Right lobe of liver (tissue), 6 donors: ENCODE measurements around the gene CFP. TPM values are rescaled to one million over a fixed set of nuclear protein-coding genes. Genes with fewer than 3 reads are reported as not detected.
"Not testable (repeated sequence)": the region's sequence is repeated elsewhere in the genome, so short reads cannot be mapped to it uniquely, and the experiment has no call there.

Experiments used
- ATAC-seq, 4 donors: fragments of 200-7000 bp; cut with Tn5 transposase; one replicate each; pipeline ENCODE4 v1.9.1; 2020; ENCODE audit warnings: mild to moderate bottlenecking in 4 of 4, moderate library complexity in 4 of 4
- DNase-seq, 3 donors: peaks; one replicate each; pipeline ENCODE4 v3.0.0-alpha.2; 2020
- H3K27ac ChIP-seq, 3 donors: fragments of 200-600 bp; one replicate each; pipeline ENCODE4 v1.8.0; 2022
- H3K27me3 ChIP-seq, 2 donors: fragments of 200-600 bp; one replicate each; pipeline ENCODE4 v1.8.0; 2022
- H3K36me3 ChIP-seq, 4 donors: fragments of 200-600 bp; sonication (generic) in 1 of 4; one replicate each; pipeline versions ENCODE4 v1.5.1 to v1.8.0; 2017 to 2022; ENCODE audit warnings: control low read depth in 1 of 4
- H3K4me1 ChIP-seq, 4 donors: fragments of 200-600 bp; sonication (generic) in 1 of 4; one replicate each; pipeline versions ENCODE4 v1.5.1 to v1.8.0; 2017 to 2022; ENCODE audit warnings: control low read depth in 1 of 4
- H3K4me3 ChIP-seq, 3 donors: fragments of 200-600 bp; one replicate each; pipeline ENCODE4 v1.8.0; 2022
- H3K9me3 ChIP-seq, 4 donors: fragments of 200-600 bp; sonication (generic) in 1 of 4; one replicate each; pipeline versions ENCODE4 v1.5.1 to v1.8.0; 2017 to 2022; ENCODE audit warnings: control low read depth in 1 of 4
- POLR2A ChIP-seq: fragments of 450-650 bp; IDR thresholded peaks from one replicate; pipeline ENCODE4 v1.6.1; 2017; ENCODE audit warnings: antibody characterized with exemption, mild to moderate bottlenecking
- WGBS: methylation state at CpG from one replicate; pipeline ENCODE4 v1.1.6; 2018; ENCODE audit warnings: low coverage, low lambda C conversion rate; ENCODE audit not compliant: insufficient coverage; ENCODE audit errors: missing lambda C conversion rate; 5-methylcytosine and 5-hydroxymethylcytosine counted together
- intact Hi-C, 2 donors: fragments of 100-400 bp; cut with DNase I; formaldehyde crosslinking; loops; one replicate each; pipeline versions ENCODE4 v1.11.2 to v1.14.1; 2022
- total RNA-seq, 6 experiments: library from RNA; depleted of rRNA in 2 of 6; stranded (reverse); fragments of >200 nt in 2 of 6; fragmentation: NEBNext Ultra II Directional in 3 of 6; extraction: Animal tissue kit (Norgen Biotek cat#: 25700) in 3 of 6; gene quantifications; one replicate each; pipeline versions ENCODE4 v1.1.0 to v1.2.4, GENCODE V29; 2016 to 2023
- TF ChIP-seq, protein P1 (sequence below), 4 donors: fragments of 200-600 bp in 3 of 4; fragments of 450-650 bp in 1 of 4; IDR thresholded peaks; one replicate each; pipeline versions ENCODE4 v1.5.1 to v1.8.0; 2016 to 2022; ENCODE audit warnings: antibody characterized with exemption in 4 of 4, mild to moderate bottlenecking in 2 of 4
- donor health status: DM: no; HTN: yes; CAD: no.
- donor health status: DM: no; HTN: no; CAD: no.
- donor health status: DM: no; HTN: no; CAD: no.
- donor health status: DM: no; HTN: yes; CAD: no.
- donor health status: DM: no; HTN: yes; CAD: no.

The CFP gene
- total RNA-seq, 6 experiments from 2014 or later, result 6.8 to 24.0 (median 9.8) TPM

- H3K27ac ChIP-seq, result no peak overlapping the region
- no peaks in the 10 kb centered on the region for H3K36me3 ChIP-seq
- H3K9me3 ChIP-seq, result no peaks in the 10 kb centered on the region
- WGBS, result 63% methylated on average over 6 of the region's 9 CpGs
- H3K4me1 ChIP-seq, result no peaks in the 10 kb centered on the region
- H3K27me3 ChIP-seq, result no peaks in the 10 kb centered on the region
- no peak for ATAC-seq
- no peak overlapping the region for H3K4me3 ChIP-seq
- intact Hi-C loops, result no loop called here
- TF ChIP-seq POLR2A, result no peak
- TF ChIP-seq, protein P1, sequence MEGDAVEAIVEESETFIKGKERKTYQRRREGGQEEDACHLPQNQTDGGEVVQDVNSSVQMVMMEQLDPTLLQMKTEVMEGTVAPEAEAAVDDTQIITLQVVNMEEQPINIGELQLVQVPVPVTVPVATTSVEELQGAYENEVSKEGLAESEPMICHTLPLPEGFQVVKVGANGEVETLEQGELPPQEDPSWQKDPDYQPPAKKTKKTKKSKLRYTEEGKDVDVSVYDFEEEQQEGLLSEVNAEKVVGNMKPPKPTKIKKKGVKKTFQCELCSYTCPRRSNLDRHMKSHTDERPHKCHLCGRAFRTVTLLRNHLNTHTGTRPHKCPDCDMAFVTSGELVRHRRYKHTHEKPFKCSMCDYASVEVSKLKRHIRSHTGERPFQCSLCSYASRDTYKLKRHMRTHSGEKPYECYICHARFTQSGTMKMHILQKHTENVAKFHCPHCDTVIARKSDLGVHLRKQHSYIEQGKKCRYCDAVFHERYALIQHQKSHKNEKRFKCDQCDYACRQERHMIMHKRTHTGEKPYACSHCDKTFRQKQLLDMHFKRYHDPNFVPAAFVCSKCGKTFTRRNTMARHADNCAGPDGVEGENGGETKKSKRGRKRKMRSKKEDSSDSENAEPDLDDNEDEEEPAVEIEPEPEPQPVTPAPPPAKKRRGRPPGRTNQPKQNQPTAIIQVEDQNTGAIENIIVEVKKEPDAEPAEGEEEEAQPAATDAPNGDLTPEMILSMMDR (IDR thresholded peaks at IDR 0.05), result no peak
- no peak for DNase-seq
These were observed 21.5 kb downstream of the CFP start for GRCh38 chrX:47608130-47608810.

DNA sequence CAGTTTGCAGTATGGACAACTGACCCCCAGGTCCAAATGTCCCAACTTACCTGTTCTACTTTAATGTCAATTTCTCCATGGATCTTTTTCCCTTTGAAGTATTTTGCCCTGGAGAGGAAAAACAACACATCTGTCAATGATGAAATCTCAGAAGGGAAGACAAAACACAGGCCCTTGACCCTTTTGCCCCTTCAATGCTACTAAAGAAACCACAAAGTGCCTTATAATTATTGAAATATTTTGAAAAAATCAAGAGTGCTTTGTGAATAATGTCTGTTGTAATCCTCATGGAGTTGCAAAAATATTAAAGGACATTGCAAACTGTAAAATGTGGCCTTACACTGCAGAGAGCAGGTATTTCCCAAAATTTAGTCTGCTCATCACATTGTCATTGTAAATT lies 22.6 kb downstream of the CFP start:
- TF ChIP-seq, protein P1 (IDR thresholded peaks at IDR 0.05), result no peak
- no peaks in the 10 kb centered on the region for H3K9me3 ChIP-seq
- H3K36me3 ChIP-seq, result no peaks in the 10 kb centered on the region
- no peaks in the 10 kb centered on the region for H3K4me1 ChIP-seq
- no peak overlapping the region for H3K4me3 ChIP-seq
- no peak for DNase-seq
- no peak overlapping the region for H3K27ac ChIP-seq
- intact Hi-C loops, result no loop called here
- no peaks in the 10 kb centered on the region for H3K27me3 ChIP-seq
- ATAC-seq, result no peak

- Histone ChIP-seq H3K4me1 (no peaks in the 10 kb centered on the region), H3K27me3 (no peaks in the 10 kb centered on the region), H3K36me3 (no peaks in the 10 kb centered on the region), H3K27ac (no peak overlapping the region), H3K4me3 (no peak overlapping the region), H3K9me3 (no peaks in the 10 kb centered on the region)
- intact Hi-C loops, result no loop called here
- DNase-seq (no peak), ATAC-seq (no peak)
- TF ChIP-seq, protein P1 (IDR thresholded peaks at IDR 0.05), result no peak
- TF ChIP-seq POLR2A, result no peak
- 52% methylated on average over 5 of the region's 9 CpGs for WGBS
These were observed 24.7 kb downstream of the CFP start for GRCh38 chrX:47605024-47605423.

GRCh38 chrX:47603125-47603524 lies 26.6 kb downstream of the CFP start:
- H3K36me3 ChIP-seq, H3K4me1 ChIP-seq, ATAC-seq, H3K9me3 ChIP-seq, DNase-seq, H3K27ac ChIP-seq, H3K4me3 ChIP-seq, H3K27me3 ChIP-seq, intact Hi-C loops: not testable (repeated sequence)
- 65% methylated on average over 4 of the region's 4 CpGs for WGBS

GRCh38 chrX:47597222-47597621 lies 32.5 kb downstream of the CFP start:
- intact Hi-C loops, result no loop called here
- no peak overlapping the region for H3K27ac ChIP-seq
- ATAC-seq, result no peak
- no peak overlapping the region for H3K4me3 ChIP-seq
- no peak for TF ChIP-seq POLR2A
- TF ChIP-seq, protein P1 (IDR thresholded peaks at IDR 0.05), result no peak
- no peaks in the 10 kb centered on the region for H3K27me3 ChIP-seq
- H3K4me1 ChIP-seq, result no peaks in the 10 kb centered on the region
- WGBS, result 81% methylated on average over 3 of the region's 3 CpGs
- no peaks in the 10 kb centered on the region for H3K36me3 ChIP-seq
- no peaks in the 10 kb centered on the region for H3K9me3 ChIP-seq
- no peak for DNase-seq
